ENCODE measurements around the gene ANKH. TPM values are rescaled to one million over a fixed set of nuclear protein-coding genes. Genes with fewer than 3 reads are reported as not detected.

The ANKH gene
- total and polyA plus RNA-seq, 4 donors, result 9.3 to 57.1 (median 37.4) TPM

DNA sequence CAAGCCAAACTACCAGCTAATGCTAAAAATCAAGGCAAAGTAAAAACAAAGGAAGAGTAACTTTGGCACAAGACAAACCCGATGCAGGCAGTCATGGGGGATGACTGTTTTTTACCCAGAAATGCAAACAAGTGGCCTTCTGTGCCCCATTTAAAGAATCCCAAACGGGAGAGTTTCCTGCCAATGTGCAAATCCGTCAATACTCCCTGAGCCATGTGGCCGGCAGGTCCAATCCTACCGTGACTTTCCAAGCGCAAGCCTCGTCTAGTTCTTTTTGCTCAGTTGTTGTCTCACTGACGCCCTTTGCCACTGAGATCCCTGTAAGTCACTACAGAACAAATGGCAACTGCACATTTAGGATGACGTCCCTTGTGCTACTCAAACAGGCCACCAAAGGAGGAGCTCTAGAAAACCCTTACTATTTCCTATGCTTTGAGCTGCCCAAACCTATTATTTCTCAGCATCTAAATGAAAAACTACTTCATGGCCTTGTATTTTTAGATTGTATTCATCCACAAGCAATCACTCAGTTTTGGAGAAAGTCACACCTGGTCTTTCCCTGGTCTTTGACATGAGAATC lies 163.7 kb downstream of the ANKH start:
- H3K4me3 ChIP-seq (ENCODE audit: low read depth in 1 of 3, low read length in 3 of 3), result no peak overlapping the region
- no peak for TF ChIP-seq GABPA (IDR thresholded peaks at IDR 0.05 in 1 of 2, conservative IDR thresholded peaks at IDR 0.05 in 1 of 2)
- TF ChIP-seq CTCF (IDR thresholded peaks at IDR 0.05; ENCODE audit: low read depth, low read length, missing input control), result no peak
- no peak for TF ChIP-seq HNF4G (IDR thresholded peaks at IDR 0.05)
- peak in 1 of 2 donors; percentile 25 for TF ChIP-seq HNF4A (conservative IDR thresholded peaks at IDR 0.05)
- H3K9me3 ChIP-seq (ENCODE audit: control insufficient read depth in 4 of 4, low read length in 3 of 4), result no peaks in the 10 kb centered on the region
- no peak for DNase-seq (ENCODE audit: low spot score)
- H3K27me3 ChIP-seq (ENCODE audit: control insufficient read depth in 4 of 4, insufficient read depth in 4 of 4, low read length in 3 of 4), result no peaks in the 10 kb centered on the region
- peaks cover 10 to 46% (median 28%) of the 10 kb centered on the region in 4 donors for H3K36me3 ChIP-seq (ENCODE audit: control insufficient read depth in 4 of 4, insufficient read depth in 3 of 4, low read depth in 1 of 4, low read length in 3 of 4)
- 51% methylated on average over 9 of the region's 9 CpGs for WGBS
- peaks cover 0 to 25% (median 6%) of the 10 kb centered on the region in 4 donors for H3K4me1 ChIP-seq (ENCODE audit: control insufficient read depth in 4 of 4, insufficient read depth in 4 of 4, low read length in 3 of 4)
- H3K9ac ChIP-seq (ENCODE audit: low read depth in 1 of 2, low read length in 2 of 2), result no peak overlapping the region
- H3K27ac ChIP-seq (ENCODE audit: low read depth in 1 of 2, low read length in 2 of 2), result peak overlapping the region in 1 of 2 donors; percentile 51

- Histone ChIP-seq H3K4me1 (ENCODE audit: control insufficient read depth in 4 of 4, insufficient read depth in 4 of 4, low read length in 3 of 4) (peaks cover 4 to 25% (median 8%) of the 10 kb centered on the region in 4 donors), H3K9ac (ENCODE audit: low read depth in 1 of 2, low read length in 2 of 2) (no peak overlapping the region), H3K4me3 (ENCODE audit: low read depth in 1 of 3, low read length in 3 of 3) (no peak overlapping the region), H3K9me3 (ENCODE audit: control insufficient read depth in 4 of 4, low read length in 3 of 4) (no peaks in the 10 kb centered on the region), H3K27ac (ENCODE audit: low read depth in 1 of 2, low read length in 2 of 2) (no peak overlapping the region), H3K36me3 (ENCODE audit: control insufficient read depth in 4 of 4, insufficient read depth in 3 of 4, low read depth in 1 of 4, low read length in 3 of 4) (peaks cover 4 to 40% (median 20%) of the 10 kb centered on the region in 4 donors), H3K27me3 (ENCODE audit: control insufficient read depth in 4 of 4, insufficient read depth in 4 of 4, low read length in 3 of 4) (no peaks in the 10 kb centered on the region)
- 73% methylated on average over 6 of the region's 6 CpGs for WGBS
- TF ChIP-seq TAF1 (conservative IDR thresholded peaks at IDR 0.05) (no peak), ZBTB33 (IDR thresholded peaks at IDR 0.05) (no peak), EGR1 (IDR thresholded peaks at IDR 0.05; ENCODE audit: low read depth in 2 of 2) (no peak), RXRA (IDR thresholded peaks at IDR 0.05) (no peak), NR2F2 (IDR thresholded peaks at IDR 0.05) (no peak), FOXA1 (IDR thresholded peaks at IDR 0.05) (no peak), HNF4A (conservative IDR thresholded peaks at IDR 0.05) (no peak), SP1 (IDR thresholded peaks at IDR 0.05) (no peak), RAD21 (IDR thresholded peaks at IDR 0.05) (no peak), FOXA2 (IDR thresholded peaks at IDR 0.05) (no peak), GABPA (IDR thresholded peaks at IDR 0.05 in 1 of 2, conservative IDR thresholded peaks at IDR 0.05 in 1 of 2) (no peak)
- TF ChIP-seq, protein P1, sequence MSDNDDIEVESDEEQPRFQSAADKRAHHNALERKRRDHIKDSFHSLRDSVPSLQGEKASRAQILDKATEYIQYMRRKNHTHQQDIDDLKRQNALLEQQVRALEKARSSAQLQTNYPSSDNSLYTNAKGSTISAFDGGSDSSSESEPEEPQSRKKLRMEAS (IDR thresholded peaks at IDR 0.05), result no peak
- TF ChIP-seq, protein P2, sequence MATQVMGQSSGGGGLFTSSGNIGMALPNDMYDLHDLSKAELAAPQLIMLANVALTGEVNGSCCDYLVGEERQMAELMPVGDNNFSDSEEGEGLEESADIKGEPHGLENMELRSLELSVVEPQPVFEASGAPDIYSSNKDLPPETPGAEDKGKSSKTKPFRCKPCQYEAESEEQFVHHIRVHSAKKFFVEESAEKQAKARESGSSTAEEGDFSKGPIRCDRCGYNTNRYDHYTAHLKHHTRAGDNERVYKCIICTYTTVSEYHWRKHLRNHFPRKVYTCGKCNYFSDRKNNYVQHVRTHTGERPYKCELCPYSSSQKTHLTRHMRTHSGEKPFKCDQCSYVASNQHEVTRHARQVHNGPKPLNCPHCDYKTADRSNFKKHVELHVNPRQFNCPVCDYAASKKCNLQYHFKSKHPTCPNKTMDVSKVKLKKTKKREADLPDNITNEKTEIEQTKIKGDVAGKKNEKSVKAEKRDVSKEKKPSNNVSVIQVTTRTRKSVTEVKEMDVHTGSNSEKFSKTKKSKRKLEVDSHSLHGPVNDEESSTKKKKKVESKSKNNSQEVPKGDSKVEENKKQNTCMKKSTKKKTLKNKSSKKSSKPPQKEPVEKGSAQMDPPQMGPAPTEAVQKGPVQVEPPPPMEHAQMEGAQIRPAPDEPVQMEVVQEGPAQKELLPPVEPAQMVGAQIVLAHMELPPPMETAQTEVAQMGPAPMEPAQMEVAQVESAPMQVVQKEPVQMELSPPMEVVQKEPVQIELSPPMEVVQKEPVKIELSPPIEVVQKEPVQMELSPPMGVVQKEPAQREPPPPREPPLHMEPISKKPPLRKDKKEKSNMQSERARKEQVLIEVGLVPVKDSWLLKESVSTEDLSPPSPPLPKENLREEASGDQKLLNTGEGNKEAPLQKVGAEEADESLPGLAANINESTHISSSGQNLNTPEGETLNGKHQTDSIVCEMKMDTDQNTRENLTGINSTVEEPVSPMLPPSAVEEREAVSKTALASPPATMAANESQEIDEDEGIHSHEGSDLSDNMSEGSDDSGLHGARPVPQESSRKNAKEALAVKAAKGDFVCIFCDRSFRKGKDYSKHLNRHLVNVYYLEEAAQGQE (IDR thresholded peaks at IDR 0.05), result no peak
- no peak for DNase-seq (ENCODE audit: low spot score)
Measured at GRCh38 chr5:14706615-14707021, 165.0 kb downstream of the ANKH start.
